ENCODE data around the gene GSC2.

GSC2 gene

DNA sequence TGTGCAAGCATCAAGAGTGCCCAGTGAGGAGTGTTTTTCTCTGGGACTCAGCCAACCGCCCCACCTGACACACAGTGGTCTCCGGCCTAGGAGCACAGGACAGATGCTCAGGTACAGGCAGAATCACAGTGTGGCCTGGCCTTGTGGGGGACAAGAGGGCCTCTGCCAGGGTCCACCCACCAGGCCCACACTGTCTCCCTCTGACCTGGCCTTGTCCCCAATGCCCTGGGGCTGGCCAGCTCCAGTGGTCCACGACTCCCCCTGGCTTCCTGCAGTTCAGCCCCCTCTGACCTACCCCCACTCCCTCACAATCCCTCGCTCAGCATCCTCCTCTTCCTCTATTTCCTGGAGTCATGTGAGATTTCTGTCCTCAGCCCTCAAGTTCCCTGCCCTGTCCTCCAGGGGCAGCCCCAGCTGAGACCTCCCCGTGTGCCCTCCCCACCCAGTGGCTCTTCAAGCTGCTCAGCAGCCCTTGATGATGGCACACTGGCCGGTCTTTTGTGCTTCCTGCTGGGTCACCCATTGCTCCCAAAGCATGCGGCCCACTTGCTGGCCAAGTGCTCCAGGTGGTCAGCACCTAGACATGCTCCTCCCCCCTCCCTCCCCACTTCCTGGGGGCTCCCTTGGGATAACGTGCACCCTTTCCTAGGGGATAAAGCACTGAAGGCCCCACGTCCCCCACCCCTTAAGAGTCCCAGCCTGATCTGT is 17.2 kb downstream of the GSC2 start:
- DNase-seq: no peak

DNA sequence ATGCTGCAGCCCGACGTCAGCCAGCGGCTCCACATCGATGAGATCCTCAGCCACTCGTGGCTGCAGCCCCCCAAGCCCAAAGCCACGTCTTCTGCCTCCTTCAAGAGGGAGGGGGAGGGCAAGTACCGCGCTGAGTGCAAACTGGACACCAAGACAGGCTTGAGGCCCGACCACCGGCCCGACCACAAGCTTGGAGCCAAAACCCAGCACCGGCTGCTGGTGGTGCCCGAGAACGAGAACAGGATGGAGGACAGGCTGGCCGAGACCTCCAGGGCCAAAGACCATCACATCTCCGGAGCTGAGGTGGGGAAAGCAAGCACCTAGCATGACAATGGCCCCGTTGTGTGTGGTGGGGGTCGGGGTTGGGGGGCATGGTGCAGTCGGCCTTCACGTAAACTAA is 17.9 kb downstream of the GSC2 start:
- no peak for DNase-seq

DNA sequence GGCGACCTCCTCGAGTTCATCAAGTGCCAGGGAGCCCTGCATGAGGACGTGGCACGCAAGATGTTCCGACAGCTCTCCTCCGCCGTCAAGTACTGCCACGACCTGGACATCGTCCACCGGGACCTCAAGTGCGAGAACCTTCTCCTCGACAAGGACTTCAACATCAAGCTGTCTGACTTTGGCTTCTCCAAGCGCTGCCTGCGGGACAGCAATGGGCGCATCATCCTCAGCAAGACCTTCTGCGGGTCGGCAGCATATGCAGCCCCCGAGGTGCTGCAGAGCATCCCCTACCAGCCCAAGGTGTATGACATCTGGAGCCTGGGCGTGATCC is 18.4 kb downstream of the GSC2 start:
- DNase-seq: no peak

DNA sequence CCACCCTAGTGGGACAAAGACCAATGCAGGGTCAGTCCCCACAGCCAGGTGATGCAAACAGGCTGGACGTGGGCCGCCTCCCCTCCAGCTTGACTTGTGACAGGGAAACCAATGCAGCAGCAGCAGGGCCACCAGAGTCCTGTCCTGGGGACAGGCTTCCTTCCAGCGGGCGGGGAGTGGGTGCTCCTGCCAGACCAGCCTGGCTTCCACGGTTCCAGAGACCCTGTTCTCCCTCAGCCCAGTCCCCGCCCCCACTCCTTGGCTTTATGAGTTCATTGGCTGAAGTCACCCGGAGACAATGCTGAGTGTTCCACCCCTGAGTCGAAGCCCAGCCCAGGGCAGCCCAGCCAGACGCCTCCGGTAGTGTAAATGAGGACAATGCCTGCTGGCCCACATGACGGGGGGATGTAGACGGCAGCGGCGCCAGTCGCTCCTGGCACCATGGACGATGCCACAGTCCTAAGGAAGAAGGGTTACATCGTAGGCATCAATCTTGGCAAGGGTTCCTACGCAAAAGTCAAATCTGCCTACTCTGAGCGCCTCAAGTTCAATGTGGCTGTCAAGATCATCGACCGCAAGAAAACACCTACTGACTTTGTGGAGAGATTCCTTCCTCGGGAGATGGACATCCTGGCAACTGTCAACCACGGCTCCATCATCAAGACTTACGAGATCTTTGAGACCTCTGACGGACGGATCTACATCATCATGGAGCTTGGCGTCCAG is 19.0 kb downstream of the GSC2 start, which contains the start of gene TSSK2:
TSSK2 (plus strand) TSS at position 350 of the 726 bp plus-strand sequence; CDS start at position 442, 92 bp downstream.
- DNase-seq: no peak

DNA sequence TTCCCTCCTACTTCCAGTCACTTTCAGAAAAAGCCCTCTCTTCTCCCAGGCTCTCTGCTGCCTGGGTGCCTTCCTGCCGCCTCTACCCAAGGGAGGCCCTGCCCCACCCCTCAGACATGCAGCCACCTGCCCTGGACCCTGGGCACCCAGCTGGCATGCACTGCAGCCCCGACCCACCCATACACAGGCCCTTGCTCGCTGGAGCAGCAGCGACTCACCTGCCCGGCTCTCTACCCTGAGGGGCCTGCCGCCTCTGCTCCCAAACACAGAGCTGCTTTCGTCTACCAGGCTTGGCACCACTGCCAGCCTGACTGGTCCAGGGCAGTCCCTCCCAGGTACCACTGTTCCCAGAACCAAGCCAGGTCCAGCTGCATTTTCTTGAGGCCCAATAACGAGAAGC is 20.2 kb downstream of the GSC2 start:
- DNase-seq: no peak

DNA sequence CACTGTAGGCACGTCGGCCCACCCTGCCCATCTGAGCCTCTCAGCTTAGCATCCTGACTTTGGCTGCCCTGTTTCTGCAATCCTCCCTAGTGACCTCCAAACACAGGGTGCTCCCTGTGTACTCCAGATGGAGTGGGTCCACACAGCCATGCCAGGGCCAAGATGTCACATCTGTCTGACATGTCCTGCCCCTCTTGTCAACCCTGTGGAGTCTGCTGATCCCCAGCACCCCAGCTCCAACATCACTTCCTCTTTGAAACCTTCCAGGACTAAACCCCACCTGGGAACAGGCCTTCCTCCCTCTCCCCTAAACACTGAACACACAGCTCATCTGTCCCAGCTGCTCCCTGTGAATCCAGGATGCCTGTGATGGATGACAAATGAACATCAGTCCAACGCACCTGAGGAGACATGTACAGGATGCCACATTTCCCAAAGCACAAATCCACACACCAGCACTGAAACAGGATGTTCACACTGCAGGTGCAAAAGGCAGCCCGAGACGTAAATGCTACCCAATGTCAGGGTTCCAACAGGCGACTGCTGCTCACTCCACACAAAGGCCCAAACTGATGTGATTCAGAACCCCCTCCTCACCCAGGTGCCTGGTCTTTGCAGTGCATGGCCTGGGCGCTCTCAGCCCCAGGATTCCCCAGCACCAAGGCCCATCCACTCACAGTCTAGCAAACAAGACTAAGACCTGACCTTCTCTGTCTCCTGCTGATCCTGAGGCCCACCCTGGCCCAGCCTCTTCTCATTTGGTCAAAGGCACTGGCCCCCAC is 21.0 kb downstream of the GSC2 start:
- no peak for DNase-seq

DNA sequence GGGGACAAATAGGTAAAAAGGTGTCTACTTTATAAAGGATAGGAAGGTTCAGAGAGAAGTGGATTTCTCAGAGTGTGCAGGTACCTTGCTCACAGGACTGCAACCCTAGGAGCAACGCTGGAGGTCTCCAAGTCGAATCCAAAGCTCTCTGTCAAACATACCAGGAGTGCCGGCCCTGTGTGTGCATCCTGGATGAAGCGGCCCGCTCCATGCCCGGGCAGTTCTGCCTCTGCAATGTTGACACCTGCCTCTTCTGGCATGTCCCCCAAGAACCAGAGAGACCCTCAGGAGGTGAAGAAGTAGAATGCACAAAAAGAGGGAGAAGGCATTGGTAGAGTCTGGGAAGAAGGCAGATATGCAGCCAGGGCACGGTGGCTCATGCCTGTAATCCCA is 22.1 kb downstream of the GSC2 start:
- no peak for DNase-seq

DNA sequence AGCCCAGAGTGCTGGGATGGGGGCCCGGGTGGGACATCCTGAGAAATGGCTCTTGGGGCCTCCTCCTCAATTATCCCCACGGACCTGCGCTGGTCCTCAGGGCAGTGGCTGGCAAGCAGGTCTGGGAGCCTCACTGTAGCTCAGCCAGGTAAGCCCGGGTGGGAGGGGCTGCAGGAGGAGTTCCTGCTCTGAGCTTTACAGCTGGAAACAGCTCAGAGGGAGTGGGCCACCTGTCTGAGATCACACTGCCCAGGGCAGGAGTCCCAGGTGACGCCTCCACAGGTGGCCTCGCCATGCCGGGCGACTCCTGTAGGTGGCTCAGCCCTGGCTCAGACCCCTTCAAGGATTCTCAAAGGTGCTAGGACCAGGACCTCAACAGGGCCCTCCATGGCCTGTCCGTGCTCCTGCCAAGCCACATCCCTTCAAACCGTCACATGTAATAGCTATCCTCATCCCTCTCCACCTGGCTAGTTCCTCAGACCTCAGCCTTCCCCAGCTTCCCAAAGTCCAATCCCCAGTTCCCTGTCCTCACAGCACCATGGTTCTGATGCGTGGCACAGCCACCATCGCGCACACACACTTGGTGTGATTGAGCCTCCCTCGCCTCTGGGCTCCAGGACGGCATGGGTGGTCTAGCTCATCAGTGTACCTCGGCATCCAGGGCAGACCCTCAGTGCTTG is 22.6 kb downstream of the GSC2 start:
- DNase-seq: no peak

DNA sequence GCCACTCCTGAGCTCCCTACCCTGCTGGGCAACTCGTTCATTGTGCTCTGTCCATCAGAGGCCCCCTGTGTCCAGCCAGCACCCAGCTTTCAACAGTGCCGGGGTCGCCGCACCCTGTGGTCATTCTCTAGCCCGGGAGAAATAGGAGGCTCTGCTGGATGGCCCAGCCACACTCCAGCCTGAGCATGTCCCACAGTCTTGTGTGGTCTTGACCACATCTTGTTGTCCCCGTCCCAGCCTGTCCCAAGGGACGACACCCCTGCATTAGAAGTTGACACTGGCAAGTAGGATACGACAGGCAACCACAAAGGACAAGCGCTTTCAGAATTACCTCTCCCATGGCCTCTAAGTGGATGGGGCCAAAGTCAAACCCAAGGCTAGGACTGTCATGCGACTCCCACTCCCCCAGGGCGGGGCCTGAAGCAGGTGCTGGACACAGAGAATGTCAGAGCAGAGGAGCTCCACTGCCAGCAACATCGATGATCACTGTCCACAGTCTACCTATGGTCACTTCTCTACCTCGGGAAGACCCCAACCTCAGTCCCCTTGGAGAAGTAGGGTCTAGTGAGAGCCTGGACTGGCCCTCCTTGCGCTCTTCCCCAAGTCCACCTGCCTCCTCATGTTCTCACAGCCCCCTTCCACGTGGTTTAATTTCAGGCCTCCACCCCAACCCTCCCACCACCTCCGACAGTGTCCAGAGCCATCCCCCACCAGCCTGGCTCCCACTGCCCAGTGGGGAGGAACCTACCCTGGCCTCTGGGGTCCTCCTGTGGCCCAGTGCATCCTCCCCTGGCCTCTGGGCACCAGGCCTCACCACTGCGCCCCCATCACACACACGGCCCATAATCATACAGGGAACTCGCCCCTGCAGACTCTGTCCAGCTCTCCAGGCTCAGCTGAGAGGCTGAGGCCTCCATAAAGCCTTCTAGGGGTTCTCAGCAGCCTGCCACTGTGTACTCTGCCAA is 23.5 kb downstream of the GSC2 start:
- no peak for DNase-seq

DNA sequence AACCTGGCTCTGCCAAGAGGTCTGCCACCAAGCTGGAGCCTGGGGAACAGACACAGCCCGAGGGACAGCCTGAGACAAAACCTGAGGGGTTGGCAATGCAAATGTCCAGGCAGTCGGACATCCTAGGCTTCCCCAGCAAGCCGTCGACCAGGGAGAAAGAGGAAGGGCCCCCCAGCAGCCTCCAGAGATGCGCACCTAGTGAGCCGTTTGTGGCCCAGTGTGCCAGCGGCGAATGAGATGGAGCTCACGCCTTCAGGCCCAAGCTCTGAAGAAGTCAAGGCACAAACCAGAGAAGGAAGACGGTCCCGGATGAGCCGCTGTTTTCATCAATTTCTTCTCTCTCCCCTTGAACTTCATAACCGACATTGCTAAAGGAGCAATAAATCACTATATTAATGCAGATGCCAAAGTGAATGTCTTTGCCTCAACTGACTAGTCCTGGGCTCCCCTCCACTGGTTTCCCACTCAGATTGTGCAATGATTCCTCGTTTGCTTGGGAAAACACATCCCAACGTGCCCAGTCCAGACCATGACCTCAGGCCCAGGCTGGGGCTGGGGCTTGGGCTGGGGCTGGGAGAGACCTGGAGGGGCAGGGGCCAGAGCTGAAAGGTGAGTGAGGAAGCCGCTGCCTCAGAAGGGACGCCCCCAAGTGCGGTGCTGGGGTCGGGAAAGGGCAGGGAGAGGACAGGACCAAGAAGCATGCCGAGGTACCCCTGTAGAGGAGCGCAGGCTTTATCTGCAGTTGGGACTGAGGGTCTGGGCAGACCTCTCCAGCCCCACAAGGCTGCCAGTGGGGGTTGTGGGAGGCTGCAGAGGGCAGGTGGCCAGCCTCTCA is 24.4 kb downstream of the GSC2 start:
- no peak for DNase-seq

DNA sequence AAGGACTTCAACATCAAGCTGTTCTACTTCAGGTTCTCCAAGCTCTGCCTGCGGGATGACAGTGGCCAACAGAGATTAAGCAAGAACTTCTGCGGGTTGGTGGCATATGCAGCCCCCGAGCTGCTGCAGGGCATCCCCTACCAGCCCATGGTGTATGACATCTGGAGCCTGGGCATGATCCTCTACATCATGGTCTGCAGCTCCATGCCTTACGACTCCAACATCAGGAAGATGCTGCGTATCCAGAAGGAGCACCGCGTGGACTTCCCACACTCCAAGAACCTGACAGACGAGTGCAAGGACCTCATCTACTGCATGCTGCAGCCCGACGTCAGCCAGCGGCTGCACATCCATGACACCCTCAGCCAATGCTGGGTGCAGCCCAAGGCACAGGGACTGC is 25.1 kb downstream of the GSC2 start:
- DNase-seq: no peak

DNA sequence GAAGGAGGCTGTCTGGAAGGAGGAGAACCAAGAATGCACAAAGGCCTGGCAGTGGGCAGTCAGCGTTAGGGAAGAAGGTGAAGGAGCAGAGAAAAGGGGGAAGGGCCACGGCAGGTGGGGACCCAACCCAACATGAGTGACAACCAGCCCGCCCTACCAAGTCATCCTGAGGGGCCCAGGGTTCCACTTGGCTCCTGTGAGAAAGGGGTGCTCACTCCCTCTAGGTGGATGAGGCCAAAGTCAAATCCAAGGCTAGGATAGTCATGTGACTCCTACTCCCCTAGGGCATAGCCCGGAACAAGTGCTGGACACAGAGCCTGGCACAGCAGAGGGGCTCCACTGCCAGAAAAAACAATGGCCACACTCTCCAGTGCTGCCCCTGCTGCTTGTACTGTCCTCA is 25.7 kb downstream of the GSC2 start:
- DNase-seq: no peak

DNA sequence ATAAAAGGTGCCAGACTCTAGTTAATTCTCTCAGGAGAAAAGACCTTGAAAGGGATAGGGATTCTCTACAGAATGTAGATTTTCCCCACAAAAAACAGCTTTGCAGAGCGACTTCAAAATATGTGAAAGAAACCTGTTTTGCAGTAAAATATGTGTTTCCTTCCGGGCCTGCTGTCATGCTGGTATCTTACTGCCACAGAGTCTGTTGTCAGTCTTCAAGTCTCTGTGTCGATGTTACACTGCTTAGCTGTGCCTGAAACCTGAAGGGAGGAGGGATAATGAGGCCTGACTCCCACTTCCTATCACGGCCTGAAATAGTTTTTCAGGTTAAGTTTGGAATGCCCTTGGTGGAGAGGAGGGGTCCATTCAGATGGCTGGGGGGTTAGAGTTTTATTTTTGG is 26.2 kb downstream of the GSC2 start:
- no peak for DNase-seq

DNA sequence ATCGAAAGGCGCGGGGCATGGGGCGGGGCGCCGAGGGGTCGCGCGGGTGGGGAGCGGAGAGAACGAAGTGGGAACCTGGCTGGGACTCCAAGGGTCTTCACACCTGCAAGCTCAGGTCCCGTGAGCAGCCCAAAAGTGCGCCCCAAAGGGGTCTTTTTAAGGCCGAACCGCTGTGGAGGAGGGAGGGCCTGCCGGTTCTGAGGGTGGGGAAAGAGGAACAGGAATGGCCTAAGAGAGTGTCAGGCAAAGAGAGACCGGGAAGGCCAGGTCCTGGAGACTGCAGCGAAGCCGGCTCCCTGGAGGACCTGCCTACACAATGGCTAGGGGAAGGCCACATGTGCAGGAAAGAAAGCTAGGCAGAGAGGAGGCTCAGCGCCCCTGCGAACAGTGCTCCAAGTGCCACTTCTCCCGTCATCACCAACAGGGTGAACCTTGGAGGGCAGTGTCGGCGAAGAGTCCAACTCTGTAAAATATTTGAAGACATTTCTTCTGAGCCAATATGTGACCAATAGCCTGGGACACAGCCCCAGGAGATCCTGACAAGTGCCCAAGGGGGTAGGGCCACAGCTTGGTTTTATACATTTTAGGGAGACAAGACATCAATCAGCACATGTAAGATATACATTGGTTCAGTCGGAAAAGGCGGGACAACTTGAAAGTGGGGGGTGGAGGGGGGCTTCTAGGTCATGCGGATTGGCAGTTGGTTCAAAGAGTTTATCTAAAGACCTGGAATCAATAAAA is 27.2 kb downstream of the GSC2 start:
- no peak for DNase-seq

DNA sequence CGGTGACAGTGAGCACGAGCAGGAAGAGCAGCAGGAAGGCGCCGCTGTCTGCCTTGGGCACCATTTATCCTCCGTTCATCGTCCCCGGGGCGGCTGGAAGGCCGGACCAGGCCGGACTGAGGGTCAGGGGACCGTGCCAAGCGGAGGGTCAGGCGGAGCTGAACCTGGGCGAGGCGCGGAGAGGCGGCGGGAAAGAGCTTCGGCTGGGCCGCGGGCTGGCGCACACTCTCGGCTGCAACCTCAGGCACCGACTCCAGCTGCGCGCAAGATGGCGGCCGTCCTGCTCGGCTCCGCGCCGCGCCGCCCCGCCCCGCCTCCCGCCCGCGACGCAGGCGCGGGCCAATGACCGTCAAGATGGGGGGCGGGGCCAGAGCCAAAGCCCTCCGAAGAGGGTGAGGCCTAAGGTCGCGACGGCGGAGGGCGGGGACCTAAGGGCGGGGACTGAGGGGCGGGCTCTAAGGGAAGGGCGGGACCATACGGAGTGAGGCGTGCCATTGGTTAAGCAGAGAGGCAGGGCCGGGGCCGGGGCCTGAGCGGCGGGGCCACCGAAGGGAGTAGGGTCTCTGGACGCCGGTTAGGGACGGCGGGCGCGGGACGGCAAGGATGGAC is 27.8 kb downstream of the GSC2 start, which contains the start of gene DGCR2:
DGCR2 (minus strand) TSS at position 270 of the 609 bp plus-strand sequence; CDS start at position 64, 206 bp downstream.
- peak; percentile 93 for DNase-seq

DNA sequence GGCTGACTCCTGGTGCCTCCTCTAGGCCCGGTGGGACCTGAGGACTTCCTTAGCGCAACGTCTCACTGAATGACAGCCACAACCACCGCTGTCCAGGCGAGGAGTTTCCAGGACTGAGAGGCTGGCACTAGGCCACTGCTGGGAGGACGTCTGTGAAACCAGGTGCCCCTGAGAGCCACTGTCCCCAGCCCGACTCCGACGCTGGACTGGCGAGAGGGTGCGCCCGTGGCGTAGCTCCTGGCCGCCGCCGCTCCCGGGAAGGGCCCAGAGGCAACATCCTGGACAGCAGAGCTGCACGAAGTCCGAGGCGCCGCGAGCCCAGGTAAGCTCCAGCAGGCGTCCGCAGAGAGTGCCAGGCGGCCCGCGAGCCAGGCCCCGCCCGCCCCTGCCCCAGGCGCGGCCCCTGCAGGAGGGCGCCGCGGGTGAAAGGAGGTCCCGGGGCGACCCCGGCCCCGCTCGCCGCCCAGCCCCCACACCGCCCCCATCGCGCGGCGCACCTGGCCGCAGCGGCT is 28.4 kb downstream of the GSC2 start:
- peak; percentile 18 for DNase-seq

DNA sequence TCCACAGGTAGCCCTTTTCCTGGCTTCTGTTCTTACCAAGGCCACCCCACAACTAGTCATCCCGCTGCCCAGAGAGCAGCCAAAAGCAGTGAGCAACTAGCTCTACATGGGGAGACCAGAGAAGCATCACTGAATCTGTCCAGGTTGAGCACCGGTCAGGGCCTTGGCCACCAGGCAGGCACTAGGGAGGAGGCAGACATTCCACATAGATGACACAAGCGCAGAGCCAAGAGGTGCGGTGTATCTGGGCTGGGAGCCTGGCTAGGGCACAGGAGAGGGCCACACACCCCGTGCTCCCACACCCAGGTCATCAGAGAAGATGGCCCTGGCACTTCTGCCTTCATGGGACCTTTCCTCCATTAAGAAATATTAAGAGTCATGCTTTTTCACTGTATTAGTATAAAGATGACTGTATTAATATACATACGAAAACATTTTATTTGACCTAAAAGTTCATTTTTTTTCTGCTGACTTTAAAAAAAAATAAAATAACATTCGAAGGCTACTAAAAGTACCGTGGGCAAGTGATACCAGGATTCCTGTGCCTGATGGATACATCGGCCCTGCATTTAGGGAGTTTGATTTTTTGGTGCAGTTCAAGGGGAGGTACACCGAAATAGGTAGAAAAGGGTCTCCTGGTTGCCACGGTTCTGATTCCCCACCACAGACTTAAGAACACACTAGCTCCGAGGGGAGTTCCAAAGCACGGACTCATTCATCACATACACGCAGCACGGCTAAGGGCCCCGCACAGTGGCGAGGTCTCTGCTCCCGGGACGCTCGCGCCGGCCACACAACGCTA is 29.1 kb downstream of the GSC2 start:
- no peak for DNase-seq

DNA sequence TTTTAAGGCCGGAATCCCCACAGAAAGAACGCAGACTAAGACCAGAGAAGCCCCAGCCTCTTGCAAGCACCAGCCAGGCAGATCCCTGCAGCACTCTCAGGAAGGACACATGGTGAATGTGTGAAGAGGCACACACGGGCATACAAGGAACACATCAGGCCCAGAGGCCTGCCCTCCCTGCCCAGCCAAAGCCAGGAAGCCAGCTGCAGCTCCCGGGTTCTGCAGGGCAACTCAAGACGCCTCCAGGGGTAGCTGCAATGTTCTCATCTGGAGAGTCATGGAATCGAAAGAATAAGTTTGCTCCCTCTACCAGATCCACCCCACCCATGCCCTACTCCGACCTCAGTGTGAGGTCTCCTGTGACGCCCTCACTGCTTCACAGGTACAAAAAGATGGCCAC is 30.1 kb downstream of the GSC2 start:
- DNase-seq: no peak

Data from activated effector memory CD4-positive, alpha-beta T cell treated with Interleukin-2 at 50 U/mL for 16 hours (primary cell).